ENCODE measurements around the gene ST6GALNAC4.

Gene ST6GALNAC4

GRCh38 chr9:127946728-127947127, 29.9 kb upstream of the ST6GALNAC4 start:
- DNase-seq (ENCODE audit: low read depth in 2 of 2), result no peak

- DNase-seq (ENCODE audit: low read depth in 2 of 2), result no peak
These were observed 29.1 kb upstream of the ST6GALNAC4 start for GRCh38 chr9:127945942-127946341.

- DNase-seq (ENCODE audit: low read depth in 2 of 2), result no peak
These were observed 28.5 kb upstream of the ST6GALNAC4 start for GRCh38 chr9:127945338-127945737.

- DNase-seq (ENCODE audit: low read depth in 2 of 2), result no peak
These were observed 27.9 kb upstream of the ST6GALNAC4 start for GRCh38 chr9:127944586-127945218.

GRCh38 chr9:127943731-127944144, 26.9 kb upstream of the ST6GALNAC4 start:
- no peak for DNase-seq (ENCODE audit: low read depth in 2 of 2)

- no peak for DNase-seq (ENCODE audit: low read depth in 2 of 2)
These were observed 26.3 kb upstream of the ST6GALNAC4 start for GRCh38 chr9:127943011-127943662.

- DNase-seq (ENCODE audit: low read depth in 2 of 2), result no peak
These were observed 25.6 kb upstream of the ST6GALNAC4 start for GRCh38 chr9:127942216-127943010.

- no peak for DNase-seq (ENCODE audit: low read depth in 2 of 2)
These were observed 25.0 kb upstream of the ST6GALNAC4 start for GRCh38 chr9:127941961-127942215.

- no peak for DNase-seq (ENCODE audit: low read depth in 2 of 2)
These were observed 24.5 kb upstream of the ST6GALNAC4 start for GRCh38 chr9:127941062-127941960.

GRCh38 chr9:127940593-127940992, 23.8 kb upstream of the ST6GALNAC4 start:
- DNase-seq (ENCODE audit: low read depth in 2 of 2), result no peak

GRCh38 chr9:127938298-127938690, 21.5 kb upstream of the ST6GALNAC4 start:
- no peak for DNase-seq (ENCODE audit: low read depth in 2 of 2)

GRCh38 chr9:127937388-127938297, 20.8 kb upstream of the ST6GALNAC4 start, which contains the start of gene DPM2:
Gene DPM2 (minus strand): TSS chr9:127937854. CDS start chr9:127937820, 34 bp downstream.
- peak; percentile 53 to 54 for DNase-seq (ENCODE audit: low read depth in 2 of 2)

- DNase-seq (ENCODE audit: low read depth in 2 of 2), result no peak
These were observed 20.2 kb upstream of the ST6GALNAC4 start for GRCh38 chr9:127937056-127937387.

GRCh38 chr9:127936347-127936852, 19.6 kb upstream of the ST6GALNAC4 start:
- DNase-seq (ENCODE audit: low read depth in 2 of 2), result no peak

GRCh38 chr9:127935765-127936221, 19.0 kb upstream of the ST6GALNAC4 start:
- no peak for DNase-seq (ENCODE audit: low read depth in 2 of 2)

- no peak for DNase-seq (ENCODE audit: low read depth in 2 of 2)
These were observed 18.1 kb upstream of the ST6GALNAC4 start for GRCh38 chr9:127934986-127935385.

GRCh38 chr9:127934248-127934647, 17.4 kb upstream of the ST6GALNAC4 start:
- no peak for DNase-seq (ENCODE audit: low read depth in 2 of 2)

GRCh38 chr9:127931092-127931881, 14.4 kb upstream of the ST6GALNAC4 start:
- no peak for DNase-seq (ENCODE audit: low read depth in 2 of 2)

GRCh38 chr9:127930231-127931091, 13.6 kb upstream of the ST6GALNAC4 start, which contains the start of gene PIP5KL1:
Gene PIP5KL1 (minus strand): TSS chr9:127930777. CDS start chr9:127930752, 25 bp downstream.
- no peak for DNase-seq (ENCODE audit: low read depth in 2 of 2)

All from fibroblast of skin of left biceps (primary cell).